ENCODE results near the gene DCN. TPM values are rescaled to one million over a fixed set of nuclear protein-coding genes. Genes with fewer than 3 reads are reported as not detected.
A peak's percentile ranks its signal among the peaks of the same experiment; 100 is the strongest.

Gene DCN, protein sequence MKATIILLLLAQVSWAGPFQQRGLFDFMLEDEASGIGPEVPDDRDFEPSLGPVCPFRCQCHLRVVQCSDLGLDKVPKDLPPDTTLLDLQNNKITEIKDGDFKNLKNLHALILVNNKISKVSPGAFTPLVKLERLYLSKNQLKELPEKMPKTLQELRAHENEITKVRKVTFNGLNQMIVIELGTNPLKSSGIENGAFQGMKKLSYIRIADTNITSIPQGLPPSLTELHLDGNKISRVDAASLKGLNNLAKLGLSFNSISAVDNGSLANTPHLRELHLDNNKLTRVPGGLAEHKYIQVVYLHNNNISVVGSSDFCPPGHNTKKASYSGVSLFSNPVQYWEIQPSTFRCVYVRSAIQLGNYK
- total RNA-seq = 100 to 1,000 TPM; 104 to 404 TPM

DNA sequence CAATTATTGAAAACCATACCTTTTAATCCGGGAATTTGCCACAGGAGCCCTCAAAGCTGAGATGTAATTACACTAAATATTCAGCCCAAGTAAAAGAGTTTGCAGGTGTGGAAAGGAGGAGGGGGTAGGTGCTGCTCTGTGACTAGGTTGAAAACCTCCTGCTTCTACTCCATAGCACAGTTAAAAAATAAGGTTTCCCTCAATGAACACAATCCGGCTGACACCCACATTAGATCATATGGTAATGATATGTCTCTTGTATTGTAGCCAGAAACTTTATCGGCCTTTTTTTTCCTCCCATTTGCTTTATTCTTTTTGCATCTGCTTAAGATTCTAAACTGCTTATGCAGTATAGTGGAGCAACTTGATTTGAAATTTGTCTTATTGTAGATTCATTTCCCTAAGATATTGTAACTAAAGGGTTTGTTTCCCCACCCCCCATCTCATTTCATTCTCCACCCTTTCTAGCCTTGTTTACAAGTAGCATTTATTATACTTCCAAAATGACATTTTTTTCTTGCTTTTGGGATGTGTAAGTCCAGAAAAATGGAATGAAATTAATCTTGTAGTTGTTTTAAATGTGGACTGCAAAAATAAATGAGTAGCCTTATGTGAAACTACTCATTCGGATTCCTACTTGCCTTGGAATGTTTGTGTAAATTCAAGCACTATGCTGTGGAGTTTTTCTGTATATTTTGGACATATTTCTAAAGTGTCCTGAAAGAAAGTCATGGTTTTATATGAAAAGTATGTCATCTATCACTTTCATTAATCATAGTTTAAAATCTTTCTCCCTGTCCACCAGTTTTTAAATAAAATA, at the start of gene DCN:
DCN (minus strand) TSS at position 182 of the 820 bp plus-strand sequence. CDS start 4,265 bp downstream, outside the sequence.
- 43% methylated on average over 4 of the region's 4 CpGs for WGBS
- no peaks in the 10 kb centered on the region for H3K27me3 ChIP-seq (replicated peaks; ENCODE audit: insufficient read depth)
- H3K9me3 ChIP-seq = no peaks in the 10 kb centered on the region
- DNase-seq (ENCODE audit: low spot score) = no peak
- no peaks in the 10 kb centered on the region for H3K4me1 ChIP-seq (replicated peaks)
- peak within 1 kb of the TSS; percentile 11 to 12 for H3K4me3 ChIP-seq
- no peaks in the 10 kb centered on the region for H3K36me3 ChIP-seq
- TF ChIP-seq, protein P1, sequence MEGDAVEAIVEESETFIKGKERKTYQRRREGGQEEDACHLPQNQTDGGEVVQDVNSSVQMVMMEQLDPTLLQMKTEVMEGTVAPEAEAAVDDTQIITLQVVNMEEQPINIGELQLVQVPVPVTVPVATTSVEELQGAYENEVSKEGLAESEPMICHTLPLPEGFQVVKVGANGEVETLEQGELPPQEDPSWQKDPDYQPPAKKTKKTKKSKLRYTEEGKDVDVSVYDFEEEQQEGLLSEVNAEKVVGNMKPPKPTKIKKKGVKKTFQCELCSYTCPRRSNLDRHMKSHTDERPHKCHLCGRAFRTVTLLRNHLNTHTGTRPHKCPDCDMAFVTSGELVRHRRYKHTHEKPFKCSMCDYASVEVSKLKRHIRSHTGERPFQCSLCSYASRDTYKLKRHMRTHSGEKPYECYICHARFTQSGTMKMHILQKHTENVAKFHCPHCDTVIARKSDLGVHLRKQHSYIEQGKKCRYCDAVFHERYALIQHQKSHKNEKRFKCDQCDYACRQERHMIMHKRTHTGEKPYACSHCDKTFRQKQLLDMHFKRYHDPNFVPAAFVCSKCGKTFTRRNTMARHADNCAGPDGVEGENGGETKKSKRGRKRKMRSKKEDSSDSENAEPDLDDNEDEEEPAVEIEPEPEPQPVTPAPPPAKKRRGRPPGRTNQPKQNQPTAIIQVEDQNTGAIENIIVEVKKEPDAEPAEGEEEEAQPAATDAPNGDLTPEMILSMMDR (IDR thresholded peaks at IDR 0.05) = no peak
- TF ChIP-seq POLR2A (IDR thresholded peaks at IDR 0.05) = no peak
- TF ChIP-seq POLR2AphosphoS5 (IDR thresholded peaks at IDR 0.05) = no peak
- intact Hi-C loops (cut with DNase I) = no loop called here
- peak within 1 kb of the TSS; percentile 14 to 43 for H3K27ac ChIP-seq

DNA sequence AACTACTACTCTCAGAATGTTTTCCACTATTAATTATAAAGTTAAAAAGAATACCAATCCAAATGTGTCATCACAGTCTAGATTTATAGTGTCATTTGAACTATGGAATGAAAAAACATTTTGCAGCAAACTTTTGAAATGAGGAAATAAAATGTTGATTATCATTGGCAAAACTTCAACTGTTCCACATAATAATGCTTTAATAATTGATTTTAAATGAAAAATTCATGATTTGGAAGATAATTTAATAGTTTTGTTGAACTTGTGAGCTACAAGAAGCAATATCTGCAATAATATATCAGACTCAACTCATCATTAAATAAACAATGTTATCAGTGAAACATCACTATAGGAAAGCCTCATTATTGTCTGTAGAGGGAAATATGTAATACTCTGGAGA, 48.2 kb upstream of the DCN start:
- Histone ChIP-seq H3K9me3 (no peaks in the 10 kb centered on the region), H3K27me3 (replicated peaks; ENCODE audit: insufficient read depth) (no peaks in the 10 kb centered on the region), H3K36me3 (no peaks in the 10 kb centered on the region), H3K27ac (no peak overlapping the region), H3K4me1 (replicated peaks) (no peaks in the 10 kb centered on the region), H3K4me3 (no peak overlapping the region)
- TF ChIP-seq POLR2A (IDR thresholded peaks at IDR 0.05) (no peak), POLR2AphosphoS5 (IDR thresholded peaks at IDR 0.05) (no peak)
- TF ChIP-seq, protein P1 (IDR thresholded peaks at IDR 0.05) = no peak
- intact Hi-C loops (cut with DNase I) = no loop called here
- no peak for DNase-seq (ENCODE audit: low spot score)

DNA sequence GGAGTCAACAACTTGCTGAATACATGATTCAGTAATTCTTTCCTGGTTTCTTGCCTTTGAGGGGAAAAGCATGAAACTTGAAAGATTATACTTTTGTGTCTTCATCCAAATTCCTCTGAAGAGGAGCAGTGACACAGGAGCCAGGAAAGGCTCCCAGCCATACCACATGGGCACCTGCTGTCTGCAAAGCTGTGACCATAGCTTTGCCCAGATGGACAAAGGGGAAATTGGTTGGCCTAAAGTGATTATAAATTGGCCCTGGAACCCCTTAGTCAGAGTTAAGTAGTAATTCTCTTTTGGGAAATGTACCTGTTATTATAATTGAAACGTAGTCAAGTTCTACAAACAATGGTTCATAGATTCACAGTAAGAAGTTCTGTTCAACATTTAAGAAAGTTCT, 44.3 kb upstream of the DCN start:
- DNase-seq (ENCODE audit: low spot score) = no peak
- no peaks in the 10 kb centered on the region for H3K4me1 ChIP-seq (replicated peaks)
- H3K9me3 ChIP-seq = no peaks in the 10 kb centered on the region
- H3K36me3 ChIP-seq = no peaks in the 10 kb centered on the region
- 94% methylated on average over 1 of the region's 1 CpG for WGBS
- intact Hi-C loops (cut with DNase I) = no loop called here
- no peaks in the 10 kb centered on the region for H3K27me3 ChIP-seq (replicated peaks; ENCODE audit: insufficient read depth)
- TF ChIP-seq POLR2AphosphoS5 (IDR thresholded peaks at IDR 0.05) (no peak), POLR2A (IDR thresholded peaks at IDR 0.05) (no peak)
- H3K27ac ChIP-seq = no peak overlapping the region
- no peak overlapping the region for H3K4me3 ChIP-seq

DNA sequence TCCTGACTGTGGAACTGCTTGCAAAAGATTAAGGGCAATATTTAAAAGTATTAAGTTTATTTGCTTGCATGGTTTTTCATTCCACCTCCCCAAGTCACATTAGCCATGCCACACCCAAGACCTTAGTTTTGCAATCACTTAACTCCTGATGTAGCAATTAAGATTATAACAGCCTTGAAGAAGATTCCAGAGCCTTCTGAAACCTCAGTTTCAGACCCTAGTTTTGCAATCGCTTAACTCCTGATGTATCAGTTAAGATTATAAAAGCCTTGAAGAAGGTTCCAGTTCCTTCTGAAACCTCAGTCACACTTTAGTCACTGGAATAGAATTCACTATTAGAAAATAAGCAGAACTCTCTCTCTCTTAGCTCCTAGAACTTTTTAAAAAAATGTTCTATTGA, 42.7 kb upstream of the DCN start:
- H3K27me3 ChIP-seq (replicated peaks; ENCODE audit: insufficient read depth) = no peaks in the 10 kb centered on the region
- no peak for DNase-seq (ENCODE audit: low spot score)
- no peaks in the 10 kb centered on the region for H3K9me3 ChIP-seq
- no peaks in the 10 kb centered on the region for H3K4me1 ChIP-seq (replicated peaks)
- WGBS = 90% methylated on average over 1 of the region's 1 CpG
- no peak overlapping the region for H3K4me3 ChIP-seq
- intact Hi-C loops (cut with DNase I) = no loop called here
- TF ChIP-seq POLR2AphosphoS5 (IDR thresholded peaks at IDR 0.05) (no peak), POLR2A (IDR thresholded peaks at IDR 0.05) (no peak)
- TF ChIP-seq, protein P1 (IDR thresholded peaks at IDR 0.05) = no peak
- no peaks in the 10 kb centered on the region for H3K36me3 ChIP-seq
- no peak overlapping the region for H3K27ac ChIP-seq

DNA sequence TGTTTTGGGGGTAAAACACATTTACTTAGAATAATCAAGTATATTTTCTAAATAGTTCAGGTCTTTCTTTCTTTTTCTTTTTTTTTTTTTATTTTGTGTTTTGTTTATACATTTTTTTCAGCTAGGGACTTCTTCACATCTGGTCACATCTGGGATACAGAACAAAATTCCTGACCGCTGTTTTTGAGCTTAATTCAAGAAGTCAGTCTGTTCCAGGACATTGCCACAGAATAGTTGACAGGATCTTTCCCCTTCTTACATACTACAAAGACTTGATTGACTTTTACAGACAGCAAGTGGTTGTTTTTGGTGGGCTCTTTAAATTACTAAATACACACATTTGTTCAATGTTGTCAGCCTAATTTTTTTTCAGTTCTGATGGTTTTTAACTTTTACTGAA, 41.8 kb upstream of the DCN start:
- H3K27ac ChIP-seq = no peak overlapping the region
- no peak overlapping the region for H3K4me3 ChIP-seq
- H3K4me1 ChIP-seq (replicated peaks) = no peaks in the 10 kb centered on the region
- H3K27me3 ChIP-seq (replicated peaks; ENCODE audit: insufficient read depth) = no peaks in the 10 kb centered on the region
- intact Hi-C loops (cut with DNase I) = no loop called here
- 57% methylated on average over 1 of the region's 1 CpG for WGBS
- no peak for DNase-seq (ENCODE audit: low spot score)
- H3K36me3 ChIP-seq = no peaks in the 10 kb centered on the region
- H3K9me3 ChIP-seq = no peaks in the 10 kb centered on the region
- TF ChIP-seq POLR2A (IDR thresholded peaks at IDR 0.05) = no peak
- TF ChIP-seq POLR2AphosphoS5 (IDR thresholded peaks at IDR 0.05) = no peak
- TF ChIP-seq, protein P1 (IDR thresholded peaks at IDR 0.05) = no peak

Data from prostate gland (tissue), 2 donors.